Measurements from ENCODE around the gene KLK2.

Gene KLK2

DNA sequence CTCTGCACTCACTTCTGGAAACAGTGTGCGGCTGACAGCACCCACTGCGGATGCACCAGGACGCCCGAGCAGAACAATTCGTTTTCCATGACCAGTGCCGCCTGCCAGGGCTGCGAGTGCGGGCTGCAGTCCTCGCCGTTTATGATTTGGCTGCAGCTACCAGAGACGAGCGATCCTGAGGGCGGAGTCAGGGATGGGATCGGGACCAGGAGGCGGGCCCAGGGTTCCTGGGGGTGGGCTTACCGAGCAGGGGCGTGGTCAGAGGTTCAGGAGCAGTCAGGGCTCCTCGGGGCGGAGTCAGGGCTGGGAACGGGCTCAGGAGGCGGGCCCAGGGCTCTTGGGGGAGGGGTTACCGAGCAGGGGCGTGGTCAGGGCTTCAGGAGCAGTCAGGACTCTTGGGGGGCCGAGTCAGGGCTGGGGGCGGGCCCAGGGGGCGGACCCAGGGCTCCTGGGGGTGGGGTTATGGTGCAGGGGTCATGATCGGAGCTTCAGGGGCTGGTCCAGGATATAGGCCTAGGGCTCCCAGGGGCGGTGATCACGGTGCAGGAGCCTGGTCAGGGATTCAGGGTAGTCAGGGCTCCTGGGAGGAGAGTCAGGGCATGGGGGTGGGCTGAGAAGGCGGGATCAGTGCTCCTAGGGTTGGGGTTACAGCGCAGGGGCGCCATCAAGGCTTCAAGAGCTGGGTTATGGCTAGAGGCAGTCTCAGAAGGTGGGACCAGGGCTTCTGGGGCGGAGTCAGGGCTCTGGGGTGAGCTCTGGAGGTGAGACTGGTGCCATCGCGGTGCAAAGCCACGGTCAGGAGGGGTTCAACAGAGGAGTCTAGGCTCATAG, 36.2 kb downstream of the KLK2 start:
- Histone ChIP-seq H3K4me3 (ENCODE audit: extremely low read depth, insufficient read depth, low read length, poor library complexity, severe bottlenecking) (no peak overlapping the region), H3K9me3 (ENCODE audit: control insufficient read depth, low read length) (no peaks in the 10 kb centered on the region), H3K27ac (ENCODE audit: low read depth, low read length, severe bottlenecking) (no peak overlapping the region), H3K36me3 (ENCODE audit: control insufficient read depth, insufficient read depth, low read length) (no peaks in the 10 kb centered on the region), H3K4me1 (ENCODE audit: control insufficient read depth, insufficient read depth, low read length, poor library complexity, severe bottlenecking) (no peaks in the 10 kb centered on the region)
- WGBS, 2 experiments (ENCODE audit: insufficient coverage in 2 of 2) = 18 to 19% methylated on average over 26 to 29 of the region's 36 CpGs

DNA sequence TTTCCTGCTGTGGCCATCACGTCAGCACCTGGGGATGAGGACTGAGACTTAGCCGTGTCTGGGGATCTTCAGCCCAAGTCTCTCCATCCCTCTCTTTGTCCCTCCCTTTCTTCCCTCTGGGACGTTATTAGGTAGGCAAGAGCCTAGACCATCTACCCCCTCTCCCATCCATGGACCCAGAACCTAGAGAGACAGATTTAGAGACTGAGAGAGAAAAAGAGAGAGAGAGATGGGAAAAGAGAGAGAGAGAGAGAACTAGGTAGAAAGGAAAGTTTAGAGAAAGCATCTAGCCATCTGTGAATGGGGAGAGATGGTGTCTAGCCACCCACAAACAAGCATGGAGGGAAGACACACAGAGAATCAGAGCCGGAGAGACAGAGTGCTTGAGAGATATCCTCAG, 37.5 kb downstream of the KLK2 start:
- no peaks in the 10 kb centered on the region for H3K4me1 ChIP-seq (ENCODE audit: control insufficient read depth, insufficient read depth, low read length, poor library complexity, severe bottlenecking)
- H3K4me3 ChIP-seq (ENCODE audit: extremely low read depth, insufficient read depth, low read length, poor library complexity, severe bottlenecking) = no peak overlapping the region
- no peaks in the 10 kb centered on the region for H3K36me3 ChIP-seq (ENCODE audit: control insufficient read depth, insufficient read depth, low read length)
- no peaks in the 10 kb centered on the region for H3K9me3 ChIP-seq (ENCODE audit: control insufficient read depth, low read length)
- 73 to 93% methylated on average over 2 to 3 of the region's 4 CpGs for WGBS, 2 experiments (ENCODE audit: insufficient coverage in 2 of 2)
- H3K27ac ChIP-seq (ENCODE audit: low read depth, low read length, severe bottlenecking) = no peak overlapping the region

DNA sequence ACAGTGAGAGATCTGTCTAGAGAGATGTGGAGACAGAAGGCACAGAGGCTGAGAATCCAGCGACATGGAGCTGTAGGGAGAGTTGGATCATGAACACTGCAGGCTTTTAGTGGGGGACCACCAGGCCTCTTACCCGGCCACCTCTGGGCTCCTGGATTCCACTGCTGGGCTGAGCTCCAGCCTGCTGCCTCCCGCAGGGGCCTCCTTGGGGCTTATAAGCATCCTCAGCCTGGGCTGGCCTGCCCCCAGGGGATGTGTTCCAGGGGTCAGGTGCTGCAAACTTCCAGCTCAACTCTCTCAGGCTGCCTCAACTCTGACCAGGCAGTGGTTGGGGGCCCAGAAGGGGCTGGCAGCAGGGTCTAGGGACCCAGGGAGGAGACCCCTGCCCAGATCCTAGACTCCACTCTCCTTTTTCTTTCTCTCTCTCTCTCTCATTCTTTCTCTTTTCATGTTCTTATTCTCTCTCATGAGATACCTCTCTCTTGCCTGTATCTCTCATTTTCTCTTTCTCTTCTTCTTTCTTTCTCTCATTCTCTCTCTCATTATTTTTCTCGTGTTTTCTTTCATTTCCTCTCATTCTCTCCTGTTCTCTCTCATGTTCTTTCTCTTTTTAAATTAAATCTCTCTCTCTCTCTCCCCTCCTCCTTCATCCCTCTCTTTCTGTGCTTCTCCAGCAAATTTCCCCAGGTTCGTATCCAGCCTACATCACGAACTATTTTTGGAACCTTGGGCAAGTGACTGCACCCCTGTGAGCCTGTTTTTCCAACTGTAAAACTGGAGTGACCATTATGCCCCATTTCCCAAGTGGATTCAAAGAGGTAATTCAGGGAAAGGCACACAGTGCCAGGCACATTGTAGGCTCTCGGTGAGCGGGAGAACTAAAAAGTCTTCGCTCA, 38.2 kb downstream of the KLK2 start, which contains the start of gene KLK4:
Gene KLK4 (minus strand): TSS at position 190 of the 896 bp plus-strand sequence. CDS start 657 bp downstream, outside the sequence.
- WGBS, 2 experiments (ENCODE audit: insufficient coverage in 2 of 2) = 75 to 81% methylated on average over 8 of the region's 9 CpGs
- no peaks in the 10 kb centered on the region for H3K4me1 ChIP-seq (ENCODE audit: control insufficient read depth, insufficient read depth, low read length, poor library complexity, severe bottlenecking)
- H3K9me3 ChIP-seq (ENCODE audit: control insufficient read depth, low read length) = no peaks in the 10 kb centered on the region
- H3K36me3 ChIP-seq (ENCODE audit: control insufficient read depth, insufficient read depth, low read length) = no peaks in the 10 kb centered on the region
- H3K27ac ChIP-seq (ENCODE audit: low read depth, low read length, severe bottlenecking) = no peak within 1 kb of the TSS
- H3K4me3 ChIP-seq (ENCODE audit: extremely low read depth, insufficient read depth, low read length, poor library complexity, severe bottlenecking) = no peak within 1 kb of the TSS

DNA sequence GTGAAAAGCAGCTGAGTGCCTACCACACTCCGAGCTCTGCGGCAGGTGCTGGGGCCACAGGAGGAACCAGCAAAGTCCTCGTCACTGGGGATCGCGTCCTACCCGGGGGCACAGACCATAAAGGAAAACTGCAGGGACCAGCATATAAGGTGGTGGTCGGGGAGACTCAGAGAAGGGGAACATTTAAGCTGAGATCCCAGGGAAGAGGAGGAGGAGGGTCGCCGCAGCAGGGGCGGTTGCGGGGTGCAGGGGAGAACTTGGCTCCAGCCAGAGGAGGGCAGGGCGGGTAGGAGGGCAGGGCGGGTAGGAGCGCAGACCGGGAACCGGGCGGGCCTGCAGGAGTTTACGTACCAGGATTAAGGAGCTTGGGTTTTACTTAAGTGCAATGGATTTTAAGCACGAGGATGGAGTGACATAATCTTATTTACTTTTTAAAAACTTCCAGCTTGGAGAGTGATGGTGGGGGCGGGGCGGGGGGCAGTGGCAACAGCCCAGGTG, 38.9 kb downstream of the KLK2 start:
- Histone ChIP-seq H3K27ac (ENCODE audit: low read depth, low read length, severe bottlenecking) (no peak overlapping the region), H3K4me3 (ENCODE audit: extremely low read depth, insufficient read depth, low read length, poor library complexity, severe bottlenecking) (no peak overlapping the region), H3K9me3 (ENCODE audit: control insufficient read depth, low read length) (no peaks in the 10 kb centered on the region), H3K4me1 (ENCODE audit: control insufficient read depth, insufficient read depth, low read length, poor library complexity, severe bottlenecking) (no peaks in the 10 kb centered on the region), H3K36me3 (ENCODE audit: control insufficient read depth, insufficient read depth, low read length) (no peaks in the 10 kb centered on the region)
- 62 to 63% methylated on average over 11 to 12 of the region's 21 CpGs for WGBS, 2 experiments (ENCODE audit: insufficient coverage in 2 of 2)

DNA sequence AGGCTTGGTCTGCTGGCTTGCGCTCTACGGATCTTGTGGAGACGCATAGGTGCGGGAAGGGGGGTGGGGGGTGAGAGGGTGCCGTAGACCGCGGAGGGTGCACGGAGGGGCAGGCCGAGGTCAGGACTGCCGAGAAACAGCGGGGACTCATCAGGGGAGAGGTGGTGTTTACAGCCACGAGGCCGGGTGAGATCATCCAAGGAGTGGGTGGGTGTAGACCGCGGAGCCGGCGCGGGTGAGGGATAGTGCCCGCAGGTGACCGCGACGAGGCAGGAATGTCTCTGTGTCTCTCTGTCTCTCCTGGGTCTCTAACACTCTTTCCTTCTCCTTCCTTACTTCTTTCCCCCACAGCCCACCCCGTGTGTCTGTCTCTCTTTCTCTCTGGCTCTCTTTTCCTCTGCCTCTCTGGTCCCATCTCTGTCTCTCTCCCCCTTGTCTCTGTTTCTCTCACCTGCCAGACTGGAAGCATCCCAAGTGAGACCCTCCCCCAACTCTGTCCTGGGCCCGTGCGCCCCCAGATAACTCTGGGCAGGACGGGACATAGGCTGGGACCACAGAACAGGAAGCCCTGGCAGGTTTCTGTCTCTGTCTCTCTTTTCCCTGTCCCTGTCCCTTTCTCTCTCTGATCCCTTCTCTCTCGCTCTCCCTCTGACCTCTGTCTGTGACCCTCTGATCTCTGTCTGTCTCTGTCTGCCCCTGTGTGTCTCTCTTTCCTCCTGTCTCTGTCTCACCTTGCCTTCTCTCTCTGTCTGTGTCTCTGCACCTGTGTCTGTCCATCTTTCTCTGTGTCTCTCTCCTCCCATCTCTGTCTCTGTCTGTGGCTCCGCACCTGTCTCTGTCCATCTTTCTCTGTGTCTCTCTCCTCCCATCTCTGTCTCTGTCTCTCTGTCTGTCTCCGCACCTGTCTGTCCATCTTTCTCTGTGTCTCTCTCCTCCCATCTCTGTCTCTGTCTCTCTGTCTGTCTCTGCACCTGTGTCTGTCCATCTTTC, 39.8 kb downstream of the KLK2 start:
- no peaks in the 10 kb centered on the region for H3K9me3 ChIP-seq (ENCODE audit: control insufficient read depth, low read length)
- no peak overlapping the region for H3K27ac ChIP-seq (ENCODE audit: low read depth, low read length, severe bottlenecking)
- H3K4me1 ChIP-seq (ENCODE audit: control insufficient read depth, insufficient read depth, low read length, poor library complexity, severe bottlenecking) = no peaks in the 10 kb centered on the region
- WGBS, 2 experiments (ENCODE audit: insufficient coverage in 2 of 2) = 26 to 30% methylated on average over 21 to 28 of the region's 29 CpGs
- H3K4me3 ChIP-seq (ENCODE audit: extremely low read depth, insufficient read depth, low read length, poor library complexity, severe bottlenecking) = no peak overlapping the region
- H3K36me3 ChIP-seq (ENCODE audit: control insufficient read depth, insufficient read depth, low read length) = no peaks in the 10 kb centered on the region

DNA sequence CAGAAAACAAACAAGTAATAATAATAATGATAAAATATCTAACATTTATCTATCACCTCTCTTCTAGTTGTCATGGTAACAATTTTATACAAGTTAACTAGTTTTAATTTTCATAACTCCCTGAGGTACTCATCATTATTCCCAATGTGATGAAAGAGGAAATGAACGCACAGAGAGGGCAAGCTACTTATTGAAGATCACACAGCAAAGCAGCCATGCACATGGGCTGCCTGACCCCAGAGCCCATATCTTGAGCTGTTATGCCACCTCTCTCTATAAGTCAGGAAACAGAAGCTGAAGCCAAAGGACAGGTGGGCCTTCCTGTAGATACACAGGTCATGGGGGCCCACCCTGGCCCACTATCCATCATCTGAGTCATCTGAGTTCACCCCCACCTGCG, 42.8 kb downstream of the KLK2 start:
- Histone ChIP-seq H3K9me3 (ENCODE audit: control insufficient read depth, low read length) (no peaks in the 10 kb centered on the region), H3K4me1 (ENCODE audit: control insufficient read depth, insufficient read depth, low read length, poor library complexity, severe bottlenecking) (no peaks in the 10 kb centered on the region), H3K27ac (ENCODE audit: low read depth, low read length, severe bottlenecking) (no peak overlapping the region), H3K4me3 (ENCODE audit: extremely low read depth, insufficient read depth, low read length, poor library complexity, severe bottlenecking) (no peak overlapping the region), H3K36me3 (ENCODE audit: control insufficient read depth, insufficient read depth, low read length) (no peaks in the 10 kb centered on the region)
- WGBS, 2 experiments (ENCODE audit: insufficient coverage in 2 of 2) = 80% methylated on average over 1 of the region's 2 CpGs; no CpG with 5 or more reads in 1 of the 2 experiments

DNA sequence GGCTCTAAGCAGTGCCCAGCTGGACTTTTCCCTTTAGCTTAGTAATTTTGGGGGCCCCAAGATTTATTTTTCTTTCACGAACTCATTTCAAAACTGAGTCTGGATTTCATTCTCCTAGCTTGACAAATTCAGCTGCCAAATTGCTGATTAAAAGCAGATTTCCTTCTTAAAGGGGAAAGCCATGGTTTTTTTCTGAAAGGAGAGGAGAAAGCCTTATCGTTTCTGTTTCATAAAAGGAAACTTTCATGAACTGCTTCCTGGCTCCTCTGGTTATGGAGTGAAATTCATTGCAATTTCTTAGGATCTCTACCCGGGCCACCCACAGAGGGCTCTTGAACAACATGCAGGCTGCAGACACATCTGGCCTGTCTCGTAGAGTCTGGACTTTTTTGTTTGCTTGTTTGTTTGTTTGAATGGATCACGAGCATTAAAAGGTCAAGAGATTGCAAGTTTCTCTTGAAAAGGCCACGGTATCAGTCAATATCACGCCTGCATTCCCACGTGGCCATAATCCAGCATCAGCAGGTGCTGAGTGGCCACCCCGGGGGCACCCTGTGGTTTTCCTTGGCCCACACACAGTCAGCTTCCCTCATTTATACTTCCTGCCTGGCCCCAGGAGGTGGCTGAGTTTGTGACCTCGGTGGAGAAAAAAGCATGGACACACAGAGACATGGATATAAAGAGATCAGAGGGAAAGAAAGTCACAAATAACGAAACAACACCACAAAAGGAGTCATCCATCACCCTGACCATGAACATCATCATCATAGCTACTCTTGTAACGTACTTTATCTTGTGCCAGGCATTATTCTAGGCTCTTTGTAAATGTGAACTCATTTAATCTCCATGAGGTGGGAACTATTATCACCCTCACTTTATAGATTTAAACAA, 48.4 kb downstream of the KLK2 start:
- H3K27ac ChIP-seq (ENCODE audit: low read depth, low read length, severe bottlenecking) = no peak overlapping the region
- H3K36me3 ChIP-seq (ENCODE audit: control insufficient read depth, insufficient read depth, low read length) = no peaks in the 10 kb centered on the region
- no peaks in the 10 kb centered on the region for H3K4me1 ChIP-seq (ENCODE audit: control insufficient read depth, insufficient read depth, low read length, poor library complexity, severe bottlenecking)
- WGBS, 2 experiments (ENCODE audit: insufficient coverage in 2 of 2) = 24 to 25% methylated on average over 7 to 11 of the region's 12 CpGs
- H3K4me3 ChIP-seq (ENCODE audit: extremely low read depth, insufficient read depth, low read length, poor library complexity, severe bottlenecking) = no peak overlapping the region
- H3K9me3 ChIP-seq (ENCODE audit: control insufficient read depth, low read length) = no peaks in the 10 kb centered on the region

DNA sequence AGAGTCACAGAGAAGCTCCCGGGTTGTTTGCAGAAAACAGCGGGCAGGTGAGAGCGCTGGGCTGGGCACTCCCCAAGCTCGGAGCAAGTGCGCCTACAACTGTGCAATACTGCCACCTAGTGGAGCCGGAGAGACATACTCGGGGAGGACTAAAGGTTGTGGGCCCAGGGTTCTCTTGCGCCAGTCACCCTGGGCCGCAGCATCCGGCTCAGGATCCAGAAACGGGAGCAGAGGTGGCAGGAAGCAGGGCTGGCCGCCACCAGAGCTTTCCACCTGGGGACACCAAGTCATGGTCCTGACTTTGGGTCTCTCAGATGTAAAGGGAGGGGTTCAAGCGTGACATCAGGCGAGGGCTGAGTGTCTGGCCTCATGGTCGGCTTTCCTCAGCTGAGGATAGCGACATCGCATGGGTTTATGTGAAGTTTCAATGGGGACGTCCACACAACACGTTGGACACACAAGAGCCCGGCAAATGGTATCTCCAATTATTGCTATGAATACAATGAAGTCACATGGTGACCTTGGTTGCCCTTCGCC, 49.1 kb downstream of the KLK2 start:
- H3K27ac ChIP-seq (ENCODE audit: low read depth, low read length, severe bottlenecking) = no peak overlapping the region
- no peaks in the 10 kb centered on the region for H3K4me1 ChIP-seq (ENCODE audit: control insufficient read depth, insufficient read depth, low read length, poor library complexity, severe bottlenecking)
- whole genome bisulfite sequencing, 2 experiments (ENCODE audit: insufficient coverage in 2 of 2) = 33 to 34% methylated on average over 20 to 21 of the region's 21 CpGs
- H3K36me3 ChIP-seq (ENCODE audit: control insufficient read depth, insufficient read depth, low read length) = no peaks in the 10 kb centered on the region
- no peak overlapping the region for H3K4me3 ChIP-seq (ENCODE audit: extremely low read depth, insufficient read depth, low read length, poor library complexity, severe bottlenecking)
- no peaks in the 10 kb centered on the region for H3K9me3 ChIP-seq (ENCODE audit: control insufficient read depth, low read length)

DNA sequence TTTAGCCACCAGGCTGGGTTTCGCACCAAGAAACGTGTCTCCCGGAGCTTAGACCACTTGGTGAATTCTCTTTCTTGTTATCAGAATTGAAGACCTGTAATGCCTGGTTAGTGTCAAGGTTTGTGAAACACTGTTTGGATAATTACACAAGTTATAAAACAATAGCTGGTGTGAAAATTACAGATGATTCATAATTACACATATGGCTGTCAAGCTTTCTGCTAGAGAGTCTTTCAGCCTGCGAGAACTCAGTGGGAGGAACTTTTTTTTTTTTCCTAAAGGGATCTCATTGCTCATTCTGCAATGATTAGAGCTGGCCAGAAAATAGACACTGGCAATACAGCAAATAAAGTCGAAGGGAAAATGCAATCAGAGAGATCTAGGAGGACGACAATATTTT, 51.3 kb downstream of the KLK2 start:
- no peaks in the 10 kb centered on the region for H3K36me3 ChIP-seq (ENCODE audit: control insufficient read depth, insufficient read depth, low read length)
- H3K4me1 ChIP-seq (ENCODE audit: control insufficient read depth, insufficient read depth, low read length, poor library complexity, severe bottlenecking) = no peaks in the 10 kb centered on the region
- no peak overlapping the region for H3K4me3 ChIP-seq (ENCODE audit: extremely low read depth, insufficient read depth, low read length, poor library complexity, severe bottlenecking)
- no peak overlapping the region for H3K27ac ChIP-seq (ENCODE audit: low read depth, low read length, severe bottlenecking)
- 76 to 92% methylated on average over 2 to 5 of the region's 6 CpGs for WGBS, 2 experiments (ENCODE audit: insufficient coverage in 2 of 2)
- H3K9me3 ChIP-seq (ENCODE audit: control insufficient read depth, low read length) = no peaks in the 10 kb centered on the region

All from mesodermal cell (in vitro differentiated cells).